Tibial nerve (tissue), 3 donors: ENCODE measurements around the gene KRT32.

Source experiments
- POLR2A ChIP-seq, 2 donors: fragments of 450-650 bp; IDR thresholded peaks; one replicate each; pipeline ENCODE4 v1.6.1; 2017; ENCODE audit warnings: antibody characterized with exemption in 2 of 2, mild to moderate bottlenecking in 2 of 2, moderate library complexity in 2 of 2
- TF ChIP-seq, protein P1 (sequence below), 5 experiments: fragments of 200-600 bp in 3 of 5; fragments of 450-650 bp in 2 of 5; sonication (generic) in 3 of 5; IDR thresholded peaks; one replicate each; pipeline ENCODE4 v1.5.1; 2016 to 2019; ENCODE audit warnings: antibody characterized with exemption in 5 of 5, mild to moderate bottlenecking in 3 of 5, moderate library complexity in 2 of 5

- TF ChIP-seq, protein P1, sequence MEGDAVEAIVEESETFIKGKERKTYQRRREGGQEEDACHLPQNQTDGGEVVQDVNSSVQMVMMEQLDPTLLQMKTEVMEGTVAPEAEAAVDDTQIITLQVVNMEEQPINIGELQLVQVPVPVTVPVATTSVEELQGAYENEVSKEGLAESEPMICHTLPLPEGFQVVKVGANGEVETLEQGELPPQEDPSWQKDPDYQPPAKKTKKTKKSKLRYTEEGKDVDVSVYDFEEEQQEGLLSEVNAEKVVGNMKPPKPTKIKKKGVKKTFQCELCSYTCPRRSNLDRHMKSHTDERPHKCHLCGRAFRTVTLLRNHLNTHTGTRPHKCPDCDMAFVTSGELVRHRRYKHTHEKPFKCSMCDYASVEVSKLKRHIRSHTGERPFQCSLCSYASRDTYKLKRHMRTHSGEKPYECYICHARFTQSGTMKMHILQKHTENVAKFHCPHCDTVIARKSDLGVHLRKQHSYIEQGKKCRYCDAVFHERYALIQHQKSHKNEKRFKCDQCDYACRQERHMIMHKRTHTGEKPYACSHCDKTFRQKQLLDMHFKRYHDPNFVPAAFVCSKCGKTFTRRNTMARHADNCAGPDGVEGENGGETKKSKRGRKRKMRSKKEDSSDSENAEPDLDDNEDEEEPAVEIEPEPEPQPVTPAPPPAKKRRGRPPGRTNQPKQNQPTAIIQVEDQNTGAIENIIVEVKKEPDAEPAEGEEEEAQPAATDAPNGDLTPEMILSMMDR (IDR thresholded peaks at IDR 0.05), result no peak
- TF ChIP-seq POLR2A (IDR thresholded peaks at IDR 0.05), result no peak
Measured at GRCh38 chr17:41466988-41467387, at the start of gene KRT32.
